Amygdala (tissue), 56 donors: Measurements from ENCODE around the gene SCCPDH.
A peak's percentile ranks its signal among the peaks of the same experiment; 100 is the strongest.
"Not testable (repeated sequence)": the region's sequence is repeated elsewhere in the genome, so short reads cannot be mapped to it uniquely, and the experiment has no call there.

Experiments used
- DNase-seq, 56 donors: peaks; one replicate each; lab custom pipeline; 2025; lab: John Stamatoyannopoulos, UW

The SCCPDH gene

GRCh38 chr1:246699095-246699735 is 25.0 kb upstream of the SCCPDH start:
- peak in 49 of 56 donors; percentile 9 to 84 (median 48) for DNase-seq

- DNase-seq, result no peak
Observed at GRCh38 chr1:246703581-246703980, 20.6 kb upstream of the SCCPDH start.

GRCh38 chr1:246705368-246705767 is 18.8 kb upstream of the SCCPDH start:
- DNase-seq, result no peak

GRCh38 chr1:246708166-246708565 is 16.0 kb upstream of the SCCPDH start:
- no peak for DNase-seq

DNA sequence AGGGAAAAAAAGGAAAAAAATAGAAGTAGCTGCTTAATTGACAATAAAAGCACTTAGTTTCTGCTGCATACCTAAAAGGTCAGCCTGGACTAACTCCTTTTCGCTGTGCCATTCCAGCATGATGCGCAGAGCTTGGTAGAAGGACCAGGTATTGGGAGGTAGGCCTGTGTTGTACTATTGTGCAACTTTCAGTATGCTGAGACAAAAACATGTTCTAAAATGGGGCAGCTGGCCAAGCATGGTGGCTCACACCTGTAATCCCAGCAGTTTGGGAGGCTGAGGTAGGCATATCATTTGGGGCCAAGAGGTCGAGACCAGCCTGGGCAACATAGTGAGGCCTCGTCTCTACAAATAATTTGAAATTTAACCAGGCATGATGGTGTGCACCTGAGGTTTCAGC is 15.0 kb upstream of the SCCPDH start:
- no peak for DNase-seq

DNA sequence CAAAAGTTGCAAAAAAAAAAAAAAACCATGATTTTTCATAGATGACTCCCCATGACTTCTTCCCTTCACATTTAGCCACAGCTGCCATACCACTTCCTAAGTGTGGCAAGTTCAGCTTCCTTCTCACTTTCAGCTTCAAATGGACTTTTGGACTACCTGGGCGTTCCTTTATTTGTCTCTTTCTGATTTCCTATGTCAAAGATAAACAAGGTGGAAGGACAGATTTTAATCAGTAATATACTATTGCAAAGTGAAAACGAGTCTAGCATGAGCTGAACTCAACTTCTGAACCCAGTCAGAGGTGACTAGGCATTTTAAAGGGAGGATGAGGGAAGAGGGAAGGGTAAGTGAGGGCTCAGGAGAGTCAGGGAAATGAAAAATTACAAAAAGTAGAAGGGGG is 14.4 kb upstream of the SCCPDH start:
- DNase-seq, result no peak

GRCh38 chr1:246711548-246712003 is 12.6 kb upstream of the SCCPDH start:
- DNase-seq, result no peak

GRCh38 chr1:246712428-246712827 is 11.8 kb upstream of the SCCPDH start:
- DNase-seq, result not testable (repeated sequence)

DNA sequence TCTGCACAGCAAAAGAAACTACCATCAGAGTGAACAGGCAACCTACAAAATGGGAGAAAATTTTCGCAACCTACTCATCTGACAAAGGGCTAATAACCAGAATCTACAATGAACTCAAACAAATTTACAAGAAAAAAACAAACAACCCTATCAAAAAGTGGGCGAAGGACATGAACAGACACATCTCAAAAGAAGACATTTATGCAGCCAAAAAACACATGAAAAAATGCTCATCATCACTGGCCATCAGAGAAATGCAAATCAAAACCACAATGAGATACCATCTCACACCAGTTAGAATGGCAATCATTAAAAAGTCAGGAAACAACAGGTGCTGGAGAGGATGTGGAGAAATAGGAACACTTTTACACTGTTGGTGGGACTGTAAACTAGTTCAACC is 4.8 kb upstream of the SCCPDH start:
- not testable (repeated sequence) for DNase-seq

DNA sequence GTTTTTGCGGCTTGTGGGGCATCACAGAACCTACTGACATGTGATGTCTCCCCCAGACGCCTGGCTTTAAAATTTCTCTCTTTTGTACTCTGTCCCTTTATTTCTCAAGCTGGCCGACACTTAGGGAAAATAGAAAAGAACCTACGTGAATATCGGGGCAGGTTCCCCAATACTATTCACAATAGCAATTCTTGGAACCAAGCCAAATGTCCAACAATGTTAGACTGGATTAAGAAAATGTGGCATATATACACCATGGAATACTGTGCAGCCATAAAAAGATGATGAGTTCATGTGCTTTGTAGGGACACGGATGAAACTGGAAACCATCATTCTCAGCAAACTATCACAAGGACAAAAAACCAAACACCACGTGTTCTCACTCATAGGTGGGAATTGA is 3.4 kb upstream of the SCCPDH start:
- not testable (repeated sequence) for DNase-seq

- no peak for DNase-seq
Observed at GRCh38 chr1:246722720-246723119, 1.5 kb upstream of the SCCPDH start.

DNA sequence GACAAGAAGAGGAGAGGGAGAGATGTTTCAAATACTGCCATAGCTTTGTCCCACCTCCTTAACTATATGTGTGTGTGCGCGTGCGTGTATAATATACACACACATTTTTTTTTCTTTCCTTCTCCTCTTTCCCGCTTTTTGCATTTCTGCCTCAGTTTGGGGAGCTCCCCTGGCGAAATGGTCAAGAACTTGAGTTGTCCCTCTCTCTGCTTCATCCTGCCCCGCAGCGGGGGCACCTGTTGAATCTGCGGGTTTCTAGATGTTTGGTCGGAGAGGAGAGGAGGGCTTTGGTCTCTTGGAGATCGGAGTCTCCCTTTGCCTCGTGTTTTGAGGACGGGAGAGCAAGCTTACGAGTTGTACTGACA is 504 bp downstream of the SCCPDH start:
- DNase-seq, result peak in 16 of 56 donors; percentile 4 to 60 (median 37)

GRCh38 chr1:246725191-246725590 is 982 bp downstream of the SCCPDH start:
- no peak for DNase-seq

- DNase-seq, result no peak
Observed at GRCh38 chr1:246726255-246726679, 2.1 kb downstream of the SCCPDH start.

DNA sequence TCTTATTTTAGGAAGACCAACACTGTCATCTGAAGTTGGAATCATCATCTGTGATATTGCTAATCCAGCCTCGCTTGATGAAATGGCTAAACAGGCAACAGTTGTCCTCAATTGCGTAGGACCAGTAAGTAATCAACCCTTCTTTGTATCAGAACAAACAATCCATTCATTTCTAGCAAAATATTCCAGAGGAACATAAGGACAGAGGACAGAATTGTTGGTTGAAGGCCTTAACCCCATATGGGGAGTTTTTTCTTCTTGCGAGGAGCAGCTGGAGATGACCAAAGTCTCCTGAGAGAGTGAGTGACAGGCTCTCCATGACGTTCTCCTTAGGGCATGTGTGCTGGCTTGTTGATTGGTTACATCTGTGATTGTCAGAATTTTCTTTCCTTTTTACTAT is 2.7 kb downstream of the SCCPDH start:
- peak in 29 of 56 donors; percentile 1 to 67 (median 20) for DNase-seq

DNA sequence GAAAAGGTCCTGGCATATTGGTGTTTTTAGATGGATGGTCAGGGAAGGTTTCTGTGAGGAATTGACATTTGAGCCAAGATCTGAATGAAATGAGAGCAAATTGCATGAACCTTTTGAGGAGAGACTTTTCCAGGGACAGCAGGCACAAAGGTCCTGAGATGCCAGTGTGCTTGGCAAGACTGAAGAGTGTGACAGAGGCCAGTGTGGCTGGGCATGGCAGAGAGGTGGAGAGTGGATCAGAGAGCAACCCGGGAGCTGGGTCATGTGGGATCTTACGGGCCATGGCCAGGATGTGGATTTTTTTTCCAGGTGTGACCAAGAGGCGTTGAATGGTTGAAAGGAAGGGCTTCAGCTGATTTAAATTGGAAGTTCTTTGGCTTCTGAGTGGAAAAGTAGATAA is 3.4 kb downstream of the SCCPDH start:
- no peak for DNase-seq

GRCh38 chr1:246728311-246728710 is 4.1 kb downstream of the SCCPDH start:
- no peak for DNase-seq

DNA sequence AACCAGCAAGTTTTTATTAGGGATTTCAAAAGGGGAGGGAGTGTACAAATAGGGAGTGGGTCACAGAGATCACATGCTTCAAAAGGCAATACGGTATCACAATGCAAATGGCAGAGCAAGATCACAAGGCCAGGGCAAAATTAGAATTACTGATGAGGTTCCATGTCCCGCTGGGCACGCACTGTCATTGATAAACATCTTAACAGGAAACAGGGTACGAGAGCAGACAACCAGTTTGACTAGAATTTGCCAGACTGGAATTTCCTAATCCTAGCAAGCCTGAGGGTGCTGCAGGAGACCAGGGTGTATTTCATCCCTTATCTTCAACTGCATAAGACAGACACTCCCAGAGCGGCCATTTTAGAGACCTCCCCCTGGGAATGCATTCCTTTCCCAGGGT is 4.8 kb downstream of the SCCPDH start:
- not testable (repeated sequence) for DNase-seq

DNA sequence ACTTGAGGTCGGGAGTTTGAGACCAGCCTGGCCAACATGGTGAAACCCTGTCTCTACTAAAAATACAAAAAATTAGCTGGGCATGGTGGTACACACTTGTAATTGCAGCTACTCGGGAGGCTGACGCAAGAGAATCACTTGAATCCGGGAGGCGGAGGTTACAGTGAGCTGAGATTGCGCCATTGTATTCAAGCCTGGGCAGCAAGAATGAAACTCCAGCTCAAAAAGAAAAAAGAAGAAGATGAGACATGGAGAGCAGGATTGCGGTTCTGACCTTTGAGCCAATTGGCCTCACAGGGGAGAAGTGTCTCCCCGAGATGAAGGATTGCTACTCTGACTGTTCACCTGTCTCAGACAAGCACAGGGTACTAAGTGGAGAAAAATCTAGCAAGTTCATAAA is 6.6 kb downstream of the SCCPDH start:
- DNase-seq, result no peak

DNA sequence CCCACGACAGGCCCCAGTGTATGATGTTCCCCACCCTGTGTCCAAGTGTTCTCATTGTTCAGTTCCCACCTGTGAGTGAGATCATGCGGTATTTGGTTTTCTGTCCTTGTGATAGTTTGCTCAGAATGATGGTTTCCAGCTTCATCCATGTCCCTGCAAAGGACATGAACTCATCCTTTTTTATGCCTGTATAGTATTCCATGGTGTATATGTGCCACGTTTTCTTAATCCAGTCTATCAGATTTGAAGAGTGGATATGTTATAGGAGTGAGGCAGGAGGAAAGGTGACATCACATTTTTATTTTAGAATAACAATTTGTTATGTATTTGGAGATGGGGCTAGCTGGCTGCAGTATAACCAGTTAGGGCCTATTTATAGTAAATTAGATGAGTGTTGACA is 7.7 kb downstream of the SCCPDH start:
- not testable (repeated sequence) for DNase-seq

DNA sequence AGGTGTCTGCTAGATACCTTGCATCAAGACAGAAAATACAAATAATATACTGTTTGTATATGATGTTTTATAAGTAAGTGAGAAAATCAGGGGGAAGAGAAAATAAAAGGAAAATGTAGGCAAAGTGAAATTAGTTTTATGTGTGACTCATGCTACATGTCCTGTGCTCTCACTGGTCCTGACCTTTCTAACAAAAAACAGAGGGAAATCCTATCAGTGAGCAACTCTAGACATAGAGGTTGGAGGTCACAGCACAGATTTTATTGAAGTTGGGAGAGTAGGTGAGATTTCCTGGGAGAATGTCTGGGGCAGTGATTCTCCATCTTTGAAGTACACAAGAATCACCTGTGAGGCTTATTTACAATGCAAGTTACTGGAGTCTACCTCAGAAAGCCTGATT is 9.5 kb downstream of the SCCPDH start:
- DNase-seq, result no peak

DNA sequence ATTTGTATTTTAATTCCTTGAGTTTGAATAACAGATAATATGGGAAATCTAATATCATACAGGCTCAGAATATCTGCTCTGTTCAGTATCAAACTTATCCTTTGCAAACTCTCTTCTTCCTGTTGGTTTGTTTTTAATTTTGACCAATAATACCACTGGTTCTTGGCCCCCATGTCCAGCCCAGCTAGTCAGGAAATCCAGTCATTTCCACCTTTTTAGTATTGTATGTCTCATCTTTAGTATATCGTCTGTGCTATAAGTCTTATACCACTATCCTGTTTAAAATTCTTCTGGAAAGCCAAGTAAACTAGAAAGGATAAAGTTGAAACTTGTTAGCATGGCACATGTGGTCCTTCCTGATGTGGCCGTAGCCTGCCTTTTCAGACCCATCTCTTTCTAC is 10.7 kb downstream of the SCCPDH start:
- no peak for DNase-seq

- DNase-seq, result no peak
Observed at GRCh38 chr1:246735735-246736134, 11.5 kb downstream of the SCCPDH start.
